ENCODE measurements around the gene GRAMD1C. TPM values are rescaled to one million over a fixed set of nuclear protein-coding genes. Genes with fewer than 3 reads are reported as not detected.

The GRAMD1C gene
- total RNA-seq, 1 donor from 2014 or later: 3.7 TPM

DNA sequence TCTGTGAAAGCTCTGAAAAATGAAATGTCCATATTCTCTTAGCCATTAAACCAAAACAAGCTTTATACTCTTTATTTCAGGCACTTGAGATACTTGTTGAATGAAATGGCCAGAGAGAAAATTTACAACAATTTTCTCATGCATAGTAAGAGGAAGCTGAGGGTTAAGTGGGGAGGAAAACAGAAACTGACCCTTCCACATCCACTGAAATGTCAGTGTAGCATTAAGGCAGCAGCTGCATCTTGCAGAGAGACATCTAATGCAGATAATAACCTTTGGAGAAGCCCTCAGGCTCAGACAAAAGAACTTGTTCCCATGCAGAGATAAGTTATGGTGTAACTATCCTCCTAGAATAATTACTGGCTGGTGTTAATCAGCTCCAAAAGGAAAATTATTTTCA is 143.2 kb downstream of the GRAMD1C start:
- FAIRE-seq: no peak

DNA sequence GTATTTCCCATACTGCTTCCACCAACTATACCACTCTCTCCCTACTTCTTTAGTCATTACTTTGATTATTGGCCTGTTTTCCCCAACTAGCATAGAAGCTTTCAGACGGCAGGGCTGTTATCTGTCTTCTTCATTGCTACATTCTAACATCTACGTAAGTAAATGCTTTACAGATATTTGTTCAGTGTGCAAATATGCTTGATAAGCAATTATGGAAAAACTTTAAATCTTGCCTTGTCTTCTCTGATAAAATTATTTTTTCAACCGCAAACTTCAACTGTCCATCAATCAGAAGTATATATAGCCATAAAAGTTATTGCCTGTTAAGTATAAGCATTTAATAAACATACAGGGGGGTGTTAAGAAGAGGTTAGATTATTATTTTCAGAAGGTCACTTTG is 145.0 kb downstream of the GRAMD1C start:
- H3K9me3 ChIP-seq (ENCODE audit: insufficient read depth, low read depth, low read length): no peaks in the 10 kb centered on the region
- DNase-seq (ENCODE audit: low read depth) (no peak), FAIRE-seq (no peak)
- TF ChIP-seq CTCF (IDR thresholded peaks at IDR 0.05; ENCODE audit: insufficient read depth, low read depth, low read length) (no peak), EZH2 (IDR thresholded peaks at IDR 0.05; ENCODE audit: insufficient read depth, low read length) (no peak)
- Mint-ChIP-seq H3K4me1 (ENCODE audit: low read depth, unreplicated experiment) (no peaks in the 10 kb centered on the region), H3K27ac (ENCODE audit: unreplicated experiment) (no peak overlapping the region), H3K9me3 (ENCODE audit: unreplicated experiment) (peaks cover 5% of the 10 kb centered on the region), H3K27me3 (ENCODE audit: low read depth, unreplicated experiment) (no peaks in the 10 kb centered on the region), H3K4me3 (ENCODE audit: unreplicated experiment) (no peak overlapping the region), H3K36me3 (ENCODE audit: low read depth, unreplicated experiment) (peaks cover 13% of the 10 kb centered on the region)
- H3K79me2 ChIP-seq (ENCODE audit: insufficient read depth, low read length): no peaks in the 10 kb centered on the region
- H4K20me1 ChIP-seq (ENCODE audit: insufficient read depth, low read length): no peaks in the 10 kb centered on the region
- no peak overlapping the region for H3K27ac ChIP-seq (ENCODE audit: low read depth, low read length)
- H3K4me2 ChIP-seq (ENCODE audit: low read length): no peak overlapping the region
- no peak overlapping the region for H3K9ac ChIP-seq (ENCODE audit: low read length)
- H3K4me1 ChIP-seq (ENCODE audit: insufficient read depth, low read length): no peaks in the 10 kb centered on the region
- H3K4me3 ChIP-seq (ENCODE audit: insufficient read depth, low read depth, low read length): no peak overlapping the region
- no peak overlapping the region for H2AFZ ChIP-seq (ENCODE audit: low read depth, low read length)
- H3K27me3 ChIP-seq (ENCODE audit: insufficient read depth, low read length): no peaks in the 10 kb centered on the region
- no peaks in the 10 kb centered on the region for H3K36me3 ChIP-seq (ENCODE audit: insufficient read depth, low read length)

More for the DNA sequence above, 143.2 kb downstream of the GRAMD1C start:
- Mint-ChIP-seq H3K27me3 (ENCODE audit: low read depth, unreplicated experiment) (no peaks in the 10 kb centered on the region), H3K9me3 (ENCODE audit: unreplicated experiment) (peaks cover 5% of the 10 kb centered on the region), H3K36me3 (ENCODE audit: low read depth, unreplicated experiment) (peaks cover 10% of the 10 kb centered on the region), H3K4me1 (ENCODE audit: low read depth, unreplicated experiment) (no peaks in the 10 kb centered on the region), H3K27ac (ENCODE audit: unreplicated experiment) (no peak overlapping the region), H3K4me3 (ENCODE audit: unreplicated experiment) (no peak overlapping the region)
- no peak for DNase-seq (ENCODE audit: low read depth)
- Histone ChIP-seq H3K27me3 (ENCODE audit: insufficient read depth, low read length) (no peaks in the 10 kb centered on the region), H3K36me3 (ENCODE audit: insufficient read depth, low read length) (no peaks in the 10 kb centered on the region), H2AFZ (ENCODE audit: low read depth, low read length) (no peak overlapping the region), H3K4me1 (ENCODE audit: insufficient read depth, low read length) (no peaks in the 10 kb centered on the region), H3K9me3 (ENCODE audit: insufficient read depth, low read depth, low read length) (no peaks in the 10 kb centered on the region), H3K4me2 (ENCODE audit: low read length) (no peak overlapping the region), H3K79me2 (ENCODE audit: insufficient read depth, low read length) (no peaks in the 10 kb centered on the region), H4K20me1 (ENCODE audit: insufficient read depth, low read length) (no peaks in the 10 kb centered on the region), H3K27ac (ENCODE audit: low read depth, low read length) (no peak overlapping the region), H3K9ac (ENCODE audit: low read length) (no peak overlapping the region), H3K4me3 (ENCODE audit: insufficient read depth, low read depth, low read length) (no peak overlapping the region)
- TF ChIP-seq CTCF (IDR thresholded peaks at IDR 0.05; ENCODE audit: insufficient read depth, low read depth, low read length) (no peak), EZH2 (IDR thresholded peaks at IDR 0.05; ENCODE audit: insufficient read depth, low read length) (no peak)

GRCh38 chr3:113985541-113985940 is 147.0 kb downstream of the GRAMD1C start:
- Mint-ChIP-seq H3K4me3 (ENCODE audit: unreplicated experiment) (no peak overlapping the region), H3K36me3 (ENCODE audit: low read depth, unreplicated experiment) (peaks cover 13% of the 10 kb centered on the region), H3K27me3 (ENCODE audit: low read depth, unreplicated experiment) (no peaks in the 10 kb centered on the region), H3K9me3 (ENCODE audit: unreplicated experiment) (peaks cover 5% of the 10 kb centered on the region), H3K4me1 (ENCODE audit: low read depth, unreplicated experiment) (no peaks in the 10 kb centered on the region), H3K27ac (ENCODE audit: unreplicated experiment) (peak overlapping the region; percentile 20)
- FAIRE-seq (no peak), DNase-seq (ENCODE audit: low read depth) (no peak)
- H3K79me2 ChIP-seq (ENCODE audit: insufficient read depth, low read length): no peaks in the 10 kb centered on the region
- no peaks in the 10 kb centered on the region for H3K4me1 ChIP-seq (ENCODE audit: insufficient read depth, low read length)
- H3K9ac ChIP-seq (ENCODE audit: low read length): no peak overlapping the region
- no peak overlapping the region for H2AFZ ChIP-seq (ENCODE audit: low read depth, low read length)
- no peak overlapping the region for H3K27ac ChIP-seq (ENCODE audit: low read depth, low read length)
- TF ChIP-seq CTCF (IDR thresholded peaks at IDR 0.05; ENCODE audit: insufficient read depth, low read depth, low read length) (no peak), EZH2 (IDR thresholded peaks at IDR 0.05; ENCODE audit: insufficient read depth, low read length) (no peak)
- H3K4me2 ChIP-seq (ENCODE audit: low read length): no peak overlapping the region
- H3K9me3 ChIP-seq (ENCODE audit: insufficient read depth, low read depth, low read length): no peaks in the 10 kb centered on the region
- no peaks in the 10 kb centered on the region for H3K27me3 ChIP-seq (ENCODE audit: insufficient read depth, low read length)
- no peaks in the 10 kb centered on the region for H4K20me1 ChIP-seq (ENCODE audit: insufficient read depth, low read length)
- H3K4me3 ChIP-seq (ENCODE audit: insufficient read depth, low read depth, low read length): no peak overlapping the region
- H3K36me3 ChIP-seq (ENCODE audit: insufficient read depth, low read length): no peaks in the 10 kb centered on the region

Other genes starting within 250 kb of the GRAMD1C start
- 10.0 and 11.8 TPM in 2 replicates for gene USF3, start 142.1 kb upstream of the GRAMD1C start, total RNA-seq
- gene NAA50, start 92.5 kb upstream of the GRAMD1C start, total RNA-seq: 141 and 151 TPM in 2 replicates
- gene ATP6V1A, start 91.8 kb upstream of the GRAMD1C start, total RNA-seq: 123 and 129 TPM in 2 replicates
- 0.67 and 0.68 TPM in 2 replicates for gene ZDHHC23, start 109.2 kb downstream of the GRAMD1C start, total RNA-seq
- gene CCDC191, start 217.7 kb downstream of the GRAMD1C start, total RNA-seq: 2.5 and 3.1 TPM in 2 replicates
- gene QTRT2, start 217.9 kb downstream of the GRAMD1C start, total RNA-seq: 17.2 and 22.7 TPM in 2 replicates